OCI-LY1 (cell line): Measurements from ENCODE around the gene WNT9A.

ENCODE experiments used
- CTCF ChIP-seq: fragments of 200-600 bp; sonication (generic), shearing (Covaris generic); IDR thresholded peaks from 2 replicates; pipeline ENCODE4 v1.5.1; 2017; ENCODE audit warnings: mild to moderate bottlenecking, antibody characterized with exemption, low read length, moderate library complexity, mixed read lengths
- EZH2 ChIP-seq: fragments of 200-600 bp; sonication (generic), shearing (Covaris generic); IDR thresholded peaks from 2 replicates; pipeline ENCODE4 v1.8.0; 2017; ENCODE audit warnings: borderline replicate concordance, mixed run types, mild to moderate bottlenecking, antibody characterized with exemption, low read length, moderate library complexity, mixed read lengths

GRCh38 chr1:227887697-227888403 lies 59.9 kb downstream of the WNT9A start:
- TF ChIP-seq CTCF: no peak
- no peak for TF ChIP-seq EZH2
